Kidney (tissue), 14 donors: ENCODE data around the gene MAN2A2. TPM values are rescaled to one million over a fixed set of nuclear protein-coding genes. Genes with fewer than 3 reads are reported as not detected.

Experiments
- DNase-seq, 5 donors: peaks; one replicate each; pipeline ENCODE4 v3.0.0-alpha.2; 2013 to 2020
- FAIRE-seq: peaks from 2 replicates; lab custom pipeline; 2012; peaks lifted over from hg19 to GRCh38; lab: Jason Lieb, UNC
- H3K27ac ChIP-seq, 2 donors: one replicate each; pipeline ENCODE4 v1.7.0; 2013; ENCODE audit warnings: low read depth in 2 of 2, low read length in 2 of 2, inconsistent platforms in 1 of 2
- H3K27me3 ChIP-seq: one replicate; pipeline ENCODE4 v1.7.1; 2013; ENCODE audit warnings: low read length, inconsistent platforms; ENCODE audit not compliant: control insufficient read depth, insufficient read depth
- H3K36me3 ChIP-seq, 3 donors: one replicate each; pipeline versions ENCODE4 v1.7.0 to v1.7.1; 2013; ENCODE audit warnings: low read length in 3 of 3, control low read depth in 1 of 3, inconsistent platforms in 1 of 3; ENCODE audit not compliant: insufficient read depth in 3 of 3, control insufficient read depth in 2 of 3
- H3K4me1 ChIP-seq, 3 donors: one replicate each; pipeline versions ENCODE4 v1.7.0 to v1.7.1; 2013; ENCODE audit warnings: low read length in 3 of 3, inconsistent platforms in 1 of 3, low read depth in 1 of 3; ENCODE audit not compliant: control insufficient read depth in 2 of 3, insufficient read depth in 2 of 3
- H3K4me3 ChIP-seq, 3 donors: one replicate each; pipeline versions ENCODE4 v1.7.0 to v1.8.1; 2013; ENCODE audit warnings: low read length in 3 of 3, control low read depth in 1 of 3, inconsistent platforms in 1 of 3
- H3K9ac ChIP-seq, 3 donors: one replicate each; pipeline versions ENCODE4 v1.7.0 to v1.7.1; 2013; ENCODE audit warnings: low read length in 3 of 3, control low read depth in 1 of 3, inconsistent platforms in 1 of 3
- H3K9me3 ChIP-seq, 3 donors: one replicate each; pipeline versions ENCODE4 v1.7.0 to v1.7.1; 2013; ENCODE audit warnings: low read length in 3 of 3, control low read depth in 1 of 3, inconsistent platforms in 1 of 3; ENCODE audit not compliant: control insufficient read depth in 2 of 3, insufficient read depth in 1 of 3
- intact Hi-C: fragments of 100-400 bp; cut with DNase I; formaldehyde crosslinking; loops from one replicate; pipeline ENCODE4 v1.11.1; 2022
- polyA plus RNA-seq: library from polyadenylated mRNA; stranded (reverse); fragments of 350-450 nt; fragmentation: Illumina TruSeq; extraction: RNeasy Lipid Tissue Mini Kit (QIAGEN cat#74804); gene quantifications from one replicate; pipeline ENCODE4 v1.2.3, GENCODE V29; 2014; ENCODE audit warnings: low read depth, low replicate concordance; ENCODE audit not compliant: insufficient read depth
- total RNA-seq: library from RNA; stranded (reverse); fragmentation: NEBNext Ultra II Directional; extraction: Animal tissue kit (Norgen Biotek cat#: 25700); gene quantifications from one replicate; pipeline ENCODE4 v1.2.1, GENCODE V29; 2021
- TF ChIP-seq, protein P1 (sequence below): IDR thresholded peaks from 3 replicates; pipeline ENCODE4 v1.5.1; 2012; ENCODE audit warnings: mild to moderate bottlenecking, moderate library complexity, borderline replicate concordance; ENCODE audit not compliant: insufficient read depth; ENCODE audit errors: extremely low read depth
- donor health status: control.
- donor health status: control.
- donor health status: control.
- donor health status: control.
- donor health status: control.
- donor health status: DM: yes; HTN: yes; CAD: no.
- donor health status: Normal renal cell carcinoma (clear cell type).

Gene MAN2A2
- total and polyA plus RNA-seq, 2 donors from 2014 or later, result 11.4 to 56.3 TPM

DNA sequence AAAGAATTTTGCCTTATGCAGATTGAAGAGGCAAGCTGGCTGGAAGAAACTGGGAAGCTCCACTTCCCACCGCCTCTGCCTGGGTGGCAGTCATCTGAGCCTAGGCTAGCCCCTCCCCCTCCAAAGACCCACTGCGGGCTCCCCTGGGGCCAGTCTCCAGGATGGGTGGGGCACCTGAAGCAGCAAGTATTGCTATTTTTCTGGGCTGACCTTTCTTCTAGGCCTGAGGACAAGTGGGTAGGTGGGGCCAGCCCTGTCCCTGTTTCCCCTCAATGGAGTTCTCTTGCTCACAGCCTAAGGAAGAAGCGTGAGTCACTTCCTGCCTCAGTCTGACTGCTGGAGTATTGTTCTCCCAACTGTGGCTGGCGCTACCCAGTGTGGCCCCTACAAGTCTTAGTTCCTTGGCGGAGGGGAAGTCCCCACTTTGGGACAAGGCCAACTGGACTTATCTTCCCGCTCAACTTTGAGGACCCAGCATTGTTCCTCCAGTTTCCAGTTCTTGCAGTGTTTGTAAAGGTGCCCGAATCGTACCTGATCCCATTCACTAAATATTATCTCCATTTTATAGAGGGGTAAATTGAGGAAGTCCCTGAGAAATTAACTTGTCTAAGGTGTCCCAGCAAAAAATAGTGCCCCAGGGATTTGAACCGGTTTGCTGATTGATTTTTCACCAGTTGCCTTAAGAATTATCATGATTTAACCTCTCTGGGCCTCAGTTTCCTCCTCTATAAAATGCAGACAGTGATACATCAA is 33.3 kb upstream of the MAN2A2 start:
- intact Hi-C loops, result no loop called here
- Histone ChIP-seq H3K36me3 (no peaks in the 10 kb centered on the region), H3K27ac (peak overlapping the region; percentile 68 to 82), H3K27me3 (no peaks in the 10 kb centered on the region), H3K4me1 (peaks cover 0 to 24% (median 13%) of the 10 kb centered on the region in 3 donors), H3K9me3 (no peaks in the 10 kb centered on the region), H3K9ac (peak overlapping the region in 1 of 3 donors; percentile 75), H3K4me3 (peak overlapping the region in 1 of 3 donors; percentile 62)
- FAIRE-seq (no peak), DNase-seq (peak in 4 of 5 donors; percentile 48 to 91 (median 62))
- TF ChIP-seq, protein P1, sequence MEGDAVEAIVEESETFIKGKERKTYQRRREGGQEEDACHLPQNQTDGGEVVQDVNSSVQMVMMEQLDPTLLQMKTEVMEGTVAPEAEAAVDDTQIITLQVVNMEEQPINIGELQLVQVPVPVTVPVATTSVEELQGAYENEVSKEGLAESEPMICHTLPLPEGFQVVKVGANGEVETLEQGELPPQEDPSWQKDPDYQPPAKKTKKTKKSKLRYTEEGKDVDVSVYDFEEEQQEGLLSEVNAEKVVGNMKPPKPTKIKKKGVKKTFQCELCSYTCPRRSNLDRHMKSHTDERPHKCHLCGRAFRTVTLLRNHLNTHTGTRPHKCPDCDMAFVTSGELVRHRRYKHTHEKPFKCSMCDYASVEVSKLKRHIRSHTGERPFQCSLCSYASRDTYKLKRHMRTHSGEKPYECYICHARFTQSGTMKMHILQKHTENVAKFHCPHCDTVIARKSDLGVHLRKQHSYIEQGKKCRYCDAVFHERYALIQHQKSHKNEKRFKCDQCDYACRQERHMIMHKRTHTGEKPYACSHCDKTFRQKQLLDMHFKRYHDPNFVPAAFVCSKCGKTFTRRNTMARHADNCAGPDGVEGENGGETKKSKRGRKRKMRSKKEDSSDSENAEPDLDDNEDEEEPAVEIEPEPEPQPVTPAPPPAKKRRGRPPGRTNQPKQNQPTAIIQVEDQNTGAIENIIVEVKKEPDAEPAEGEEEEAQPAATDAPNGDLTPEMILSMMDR, result no peak

DNA sequence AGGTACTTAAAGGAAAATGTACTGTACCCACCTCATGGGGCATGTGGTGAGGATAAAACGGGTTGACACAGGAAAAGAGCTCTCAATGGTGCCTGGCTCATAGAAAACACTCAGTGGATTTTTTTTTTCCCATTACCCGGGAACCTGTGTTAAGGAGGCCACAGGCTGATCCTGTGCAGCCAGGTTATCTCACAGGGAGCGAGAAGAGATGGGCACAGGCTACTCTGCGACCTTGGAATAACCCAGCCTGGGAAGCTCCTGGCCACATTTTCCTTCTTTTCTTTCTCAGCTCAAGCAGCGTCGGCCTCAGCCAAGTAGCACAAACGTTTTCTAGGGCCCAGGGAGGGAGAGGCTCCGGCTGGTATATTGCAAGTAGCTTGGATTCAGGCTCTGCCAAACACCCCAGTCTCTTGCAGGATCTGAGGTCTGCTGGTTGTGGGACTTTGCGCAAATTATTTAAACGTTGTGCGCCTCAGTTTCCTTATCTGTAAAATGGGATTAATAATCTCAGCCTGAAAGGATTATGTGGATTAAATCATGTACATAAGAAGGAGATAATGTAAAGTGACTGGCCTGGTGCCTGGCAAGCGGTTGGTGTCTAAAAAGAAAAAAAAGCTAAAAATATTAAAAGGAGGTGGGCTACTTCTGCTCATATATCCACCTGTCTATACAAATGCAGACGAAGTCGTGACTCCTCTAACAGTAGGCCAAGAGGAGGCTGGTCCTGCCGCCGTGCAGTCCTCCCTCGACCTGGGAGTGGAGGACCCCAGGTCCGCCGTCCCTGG is 32.6 kb upstream of the MAN2A2 start:
- H3K9ac ChIP-seq, result peak overlapping the region in 2 of 3 donors; percentile 68 to 75
- no peak for FAIRE-seq
- H3K27me3 ChIP-seq, result no peaks in the 10 kb centered on the region
- peak in 1 of 5 donors; percentile 52 for DNase-seq
- H3K9me3 ChIP-seq, result no peaks in the 10 kb centered on the region
- TF ChIP-seq, protein P1, result no peak
- intact Hi-C loops, result no loop called here
- peak overlapping the region; percentile 68 to 82 for H3K27ac ChIP-seq
- H3K36me3 ChIP-seq, result no peaks in the 10 kb centered on the region
- peak overlapping the region; percentile 62 to 63 (median 62) for H3K4me3 ChIP-seq
- peaks cover 0 to 24% (median 13%) of the 10 kb centered on the region in 3 donors for H3K4me1 ChIP-seq

DNA sequence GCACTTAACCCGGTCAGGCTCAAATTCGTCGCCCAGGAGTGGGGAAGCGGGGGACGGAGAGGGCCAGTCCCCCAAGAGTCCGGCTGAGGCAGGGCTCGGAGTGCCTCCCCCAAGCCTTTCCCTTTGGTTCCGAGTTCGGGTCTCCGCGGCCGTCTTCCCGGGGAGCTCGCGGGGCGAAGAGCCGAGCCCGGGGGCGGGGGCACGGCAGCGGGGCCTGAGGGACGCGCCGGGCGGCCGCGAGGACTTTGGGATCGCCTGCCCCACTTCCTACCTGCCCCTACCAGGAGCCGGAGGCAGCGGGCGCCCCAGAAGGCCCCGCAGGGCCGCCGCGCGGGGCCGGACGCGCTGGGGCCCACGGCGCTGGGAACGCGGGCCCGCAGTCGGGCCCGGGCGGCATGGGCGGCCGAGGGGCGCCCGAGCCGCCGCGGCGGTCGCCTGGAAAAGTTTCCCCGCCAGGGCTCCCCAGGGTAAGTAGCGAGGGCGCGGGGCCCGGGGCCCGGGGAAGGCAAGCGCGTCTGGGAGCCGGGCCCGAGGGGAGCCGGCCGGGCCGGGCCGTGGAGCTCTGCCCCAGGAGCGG is 31.9 kb upstream of the MAN2A2 start:
- DNase-seq (peak in 3 of 5 donors; percentile 53 to 61 (median 54)), FAIRE-seq (no peak)
- TF ChIP-seq, protein P1, result no peak
- Histone ChIP-seq H3K9me3 (no peaks in the 10 kb centered on the region), H3K27me3 (no peaks in the 10 kb centered on the region), H3K36me3 (peaks cover 0 to 1% (median 0%) of the 10 kb centered on the region in 3 donors), H3K4me1 (peaks cover 0 to 24% (median 13%) of the 10 kb centered on the region in 3 donors), H3K4me3 (peak overlapping the region; percentile 62 to 63 (median 62)), H3K9ac (peak overlapping the region in 2 of 3 donors; percentile 68 to 75), H3K27ac (peak overlapping the region; percentile 68 to 82)
- intact Hi-C loops, result no loop called here
